ENCODE data around the gene HEATR5A.

- no peak for TF ChIP-seq POLR2A (IDR thresholded peaks at IDR 0.05)
- TF ChIP-seq, protein P1, sequence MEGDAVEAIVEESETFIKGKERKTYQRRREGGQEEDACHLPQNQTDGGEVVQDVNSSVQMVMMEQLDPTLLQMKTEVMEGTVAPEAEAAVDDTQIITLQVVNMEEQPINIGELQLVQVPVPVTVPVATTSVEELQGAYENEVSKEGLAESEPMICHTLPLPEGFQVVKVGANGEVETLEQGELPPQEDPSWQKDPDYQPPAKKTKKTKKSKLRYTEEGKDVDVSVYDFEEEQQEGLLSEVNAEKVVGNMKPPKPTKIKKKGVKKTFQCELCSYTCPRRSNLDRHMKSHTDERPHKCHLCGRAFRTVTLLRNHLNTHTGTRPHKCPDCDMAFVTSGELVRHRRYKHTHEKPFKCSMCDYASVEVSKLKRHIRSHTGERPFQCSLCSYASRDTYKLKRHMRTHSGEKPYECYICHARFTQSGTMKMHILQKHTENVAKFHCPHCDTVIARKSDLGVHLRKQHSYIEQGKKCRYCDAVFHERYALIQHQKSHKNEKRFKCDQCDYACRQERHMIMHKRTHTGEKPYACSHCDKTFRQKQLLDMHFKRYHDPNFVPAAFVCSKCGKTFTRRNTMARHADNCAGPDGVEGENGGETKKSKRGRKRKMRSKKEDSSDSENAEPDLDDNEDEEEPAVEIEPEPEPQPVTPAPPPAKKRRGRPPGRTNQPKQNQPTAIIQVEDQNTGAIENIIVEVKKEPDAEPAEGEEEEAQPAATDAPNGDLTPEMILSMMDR (IDR thresholded peaks at IDR 0.05 in 8 of 11, conservative IDR thresholded peaks at IDR 0.05 in 3 of 11), result peak in 3 of 11 experiments; percentile 3 to 29 (median 8)
- TF ChIP-seq POLR2AphosphoS5 (IDR thresholded peaks at IDR 0.05), result no peak
These were observed 150.1 kb downstream of the HEATR5A start for GRCh38 chr14:31270196-31270772.
